ENCODE results near the gene RBM48.

RBM48 gene

GRCh38 chr7:92534572-92534971 lies 6.0 kb downstream of the RBM48 start (continued):
- TF ChIP-seq ZEB2 (tag by site-specific recombination; IDR thresholded peaks at IDR 0.05) (peak; percentile 88), ZNF221 (tag by site-specific recombination; IDR thresholded peaks at IDR 0.05; ENCODE audit: borderline replicate concordance) (no peak), SP7 (tag by site-specific recombination; IDR thresholded peaks at IDR 0.05) (peak; percentile 73), ZSCAN30 (tag by site-specific recombination; IDR thresholded peaks at IDR 0.05) (peak; percentile 82), PBX3 (CRISPR knock-in tag; IDR thresholded peaks at IDR 0.05) (no peak), ZNF169 (tag by site-specific recombination; IDR thresholded peaks at IDR 0.05) (no peak), ZNF335 (tag by site-specific recombination; conservative IDR thresholded peaks at IDR 0.05) (no peak), KLF7 (tag by site-specific recombination; IDR thresholded peaks at IDR 0.05; ENCODE audit: borderline replicate concordance) (no peak), ZNF776 (tag by site-specific recombination; IDR thresholded peaks at IDR 0.05; ENCODE audit: borderline replicate concordance) (no peak), ZNF354C (tag by site-specific recombination; IDR thresholded peaks at IDR 0.05; ENCODE audit: borderline replicate concordance, low read depth) (no peak), ZNF2 (tag by site-specific recombination; IDR thresholded peaks at IDR 0.05) (peak; percentile 85), GLI2 (tag by site-specific recombination; IDR thresholded peaks at IDR 0.05; ENCODE audit: borderline replicate concordance, low read depth) (peak; percentile 84; the same call in 1 of the 2 replicates), ZNF623 (tag by site-specific recombination; IDR thresholded peaks at IDR 0.05) (no peak), ZNF610 (tag by site-specific recombination; IDR thresholded peaks at IDR 0.05; ENCODE audit: borderline replicate concordance) (peak; percentile 43; the same call in 1 of the 2 replicates), ZNF214 (tag by site-specific recombination; IDR thresholded peaks at IDR 0.05; ENCODE audit: borderline replicate concordance) (no peak), ZNF146 (tag by site-specific recombination; IDR thresholded peaks at IDR 0.05) (no peak), ZNF426 (tag by site-specific recombination; IDR thresholded peaks at IDR 0.05) (no peak), MZF1 (tag by site-specific recombination; IDR thresholded peaks at IDR 0.05; ENCODE audit: borderline replicate concordance) (no peak; the same call in 1 of the 2 replicates), GLIS1 (tag by site-specific recombination; IDR thresholded peaks at IDR 0.05) (0 out of 2 replicates have a peak, but pooled peaks have one; percentile 47), ZNF223 (tag by site-specific recombination; IDR thresholded peaks at IDR 0.05) (no peak), ZBTB7A (tag by site-specific recombination; IDR thresholded peaks at IDR 0.05; ENCODE audit: low read depth) (no peak), WT1 (tag by site-specific recombination; IDR thresholded peaks at IDR 0.05) (peak; percentile 81), ZNF596 (tag by site-specific recombination; IDR thresholded peaks at IDR 0.05) (peak; percentile 57; the same call in 1 of the 2 replicates), ZNF544 (tag by site-specific recombination; IDR thresholded peaks at IDR 0.05) (no peak), ZNF777 (tag by site-specific recombination; IDR thresholded peaks at IDR 0.05; ENCODE audit: borderline replicate concordance) (no peak)
- TF ChIP-seq, protein P1, sequence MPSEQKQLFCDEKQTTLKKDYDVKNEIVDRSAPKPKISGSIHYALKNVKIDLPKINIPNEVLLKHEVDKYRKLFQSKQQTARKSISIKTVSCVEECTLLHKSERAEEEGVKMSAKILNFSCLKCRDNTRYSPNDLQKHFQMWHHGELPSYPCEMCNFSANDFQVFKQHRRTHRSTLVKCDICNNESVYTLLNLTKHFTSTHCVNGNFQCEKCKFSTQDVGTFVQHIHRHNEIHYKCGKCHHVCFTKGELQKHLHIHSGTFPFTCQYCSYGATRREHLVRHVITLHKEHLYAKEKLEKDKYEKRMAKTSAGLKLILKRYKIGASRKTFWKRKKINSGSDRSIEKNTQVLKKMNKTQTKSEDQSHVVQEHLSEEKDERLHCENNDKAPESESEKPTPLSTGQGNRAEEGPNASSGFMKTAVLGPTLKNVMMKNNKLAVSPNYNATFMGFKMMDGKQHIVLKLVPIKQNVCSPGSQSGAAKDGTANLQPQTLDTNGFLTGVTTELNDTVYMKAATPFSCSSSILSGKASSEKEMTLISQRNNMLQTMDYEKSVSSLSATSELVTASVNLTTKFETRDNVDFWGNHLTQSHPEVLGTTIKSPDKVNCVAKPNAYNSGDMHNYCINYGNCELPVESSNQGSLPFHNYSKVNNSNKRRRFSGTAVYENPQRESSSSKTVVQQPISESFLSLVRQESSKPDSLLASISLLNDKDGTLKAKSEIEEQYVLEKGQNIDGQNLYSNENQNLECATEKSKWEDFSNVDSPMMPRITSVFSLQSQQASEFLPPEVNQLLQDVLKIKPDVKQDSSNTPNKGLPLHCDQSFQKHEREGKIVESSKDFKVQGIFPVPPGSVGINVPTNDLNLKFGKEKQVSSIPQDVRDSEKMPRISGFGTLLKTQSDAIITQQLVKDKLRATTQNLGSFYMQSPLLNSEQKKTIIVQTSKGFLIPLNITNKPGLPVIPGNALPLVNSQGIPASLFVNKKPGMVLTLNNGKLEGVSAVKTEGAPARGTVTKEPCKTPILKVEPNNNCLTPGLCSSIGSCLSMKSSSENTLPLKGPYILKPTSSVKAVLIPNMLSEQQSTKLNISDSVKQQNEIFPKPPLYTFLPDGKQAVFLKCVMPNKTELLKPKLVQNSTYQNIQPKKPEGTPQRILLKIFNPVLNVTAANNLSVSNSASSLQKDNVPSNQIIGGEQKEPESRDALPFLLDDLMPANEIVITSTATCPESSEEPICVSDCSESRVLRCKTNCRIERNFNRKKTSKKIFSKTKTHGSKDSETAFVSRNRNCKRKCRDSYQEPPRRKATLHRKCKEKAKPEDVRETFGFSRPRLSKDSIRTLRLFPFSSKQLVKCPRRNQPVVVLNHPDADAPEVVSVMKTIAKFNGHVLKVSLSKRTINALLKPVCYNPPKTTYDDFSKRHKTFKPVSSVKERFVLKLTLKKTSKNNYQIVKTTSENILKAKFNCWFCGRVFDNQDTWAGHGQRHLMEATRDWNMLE (tag by site-specific recombination; conservative IDR thresholded peaks at IDR 0.05; ENCODE audit: low read depth): no peak
- TF ChIP-seq, protein P2, sequence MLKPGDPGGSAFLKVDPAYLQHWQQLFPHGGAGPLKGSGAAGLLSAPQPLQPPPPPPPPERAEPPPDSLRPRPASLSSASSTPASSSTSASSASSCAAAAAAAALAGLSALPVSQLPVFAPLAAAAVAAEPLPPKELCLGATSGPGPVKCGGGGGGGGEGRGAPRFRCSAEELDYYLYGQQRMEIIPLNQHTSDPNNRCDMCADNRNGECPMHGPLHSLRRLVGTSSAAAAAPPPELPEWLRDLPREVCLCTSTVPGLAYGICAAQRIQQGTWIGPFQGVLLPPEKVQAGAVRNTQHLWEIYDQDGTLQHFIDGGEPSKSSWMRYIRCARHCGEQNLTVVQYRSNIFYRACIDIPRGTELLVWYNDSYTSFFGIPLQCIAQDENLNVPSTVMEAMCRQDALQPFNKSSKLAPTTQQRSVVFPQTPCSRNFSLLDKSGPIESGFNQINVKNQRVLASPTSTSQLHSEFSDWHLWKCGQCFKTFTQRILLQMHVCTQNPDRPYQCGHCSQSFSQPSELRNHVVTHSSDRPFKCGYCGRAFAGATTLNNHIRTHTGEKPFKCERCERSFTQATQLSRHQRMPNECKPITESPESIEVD (tag by site-specific recombination; IDR thresholded peaks at IDR 0.05): peak; percentile 97
- TF ChIP-seq, protein P3, sequence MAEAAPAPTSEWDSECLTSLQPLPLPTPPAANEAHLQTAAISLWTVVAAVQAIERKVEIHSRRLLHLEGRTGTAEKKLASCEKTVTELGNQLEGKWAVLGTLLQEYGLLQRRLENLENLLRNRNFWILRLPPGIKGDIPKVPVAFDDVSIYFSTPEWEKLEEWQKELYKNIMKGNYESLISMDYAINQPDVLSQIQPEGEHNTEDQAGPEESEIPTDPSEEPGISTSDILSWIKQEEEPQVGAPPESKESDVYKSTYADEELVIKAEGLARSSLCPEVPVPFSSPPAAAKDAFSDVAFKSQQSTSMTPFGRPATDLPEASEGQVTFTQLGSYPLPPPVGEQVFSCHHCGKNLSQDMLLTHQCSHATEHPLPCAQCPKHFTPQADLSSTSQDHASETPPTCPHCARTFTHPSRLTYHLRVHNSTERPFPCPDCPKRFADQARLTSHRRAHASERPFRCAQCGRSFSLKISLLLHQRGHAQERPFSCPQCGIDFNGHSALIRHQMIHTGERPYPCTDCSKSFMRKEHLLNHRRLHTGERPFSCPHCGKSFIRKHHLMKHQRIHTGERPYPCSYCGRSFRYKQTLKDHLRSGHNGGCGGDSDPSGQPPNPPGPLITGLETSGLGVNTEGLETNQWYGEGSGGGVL (tag by site-specific recombination; IDR thresholded peaks at IDR 0.05): no peak
- TF ChIP-seq, protein P4, sequence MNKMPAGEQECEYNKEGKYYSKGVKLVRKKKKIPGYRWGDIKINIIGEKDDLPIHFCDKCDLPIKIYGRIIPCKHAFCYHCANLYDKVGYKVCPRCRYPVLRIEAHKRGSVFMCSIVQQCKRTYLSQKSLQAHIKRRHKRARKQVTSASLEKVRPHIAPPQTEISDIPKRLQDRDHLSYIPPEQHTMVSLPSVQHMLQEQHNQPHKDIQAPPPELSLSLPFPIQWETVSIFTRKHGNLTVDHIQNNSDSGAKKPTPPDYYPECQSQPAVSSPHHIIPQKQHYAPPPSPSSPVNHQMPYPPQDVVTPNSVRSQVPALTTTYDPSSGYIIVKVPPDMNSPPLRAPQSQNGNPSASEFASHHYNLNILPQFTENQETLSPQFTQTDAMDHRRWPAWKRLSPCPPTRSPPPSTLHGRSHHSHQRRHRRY (tag by site-specific recombination; IDR thresholded peaks at IDR 0.05): no peak
